ENCODE results near the gene RASGEF1C. TPM values are rescaled to one million over a fixed set of nuclear protein-coding genes. Genes with fewer than 3 reads are reported as not detected.

The RASGEF1C gene
- total RNA-seq, 1 donor from 2014 or later: not detected

- intact Hi-C loops (cut with micrococcal nuclease): loop anchor here (5.0 kb wide), 1 partner anchor 178 kb away; the partner anchor contains the start of gene TBC1D9B
These were observed 124.1 kb downstream of the RASGEF1C start for GRCh38 chr5:180084638-180085561.

- intact Hi-C loops (cut with micrococcal nuclease): no loop called here
These were observed 125.4 kb downstream of the RASGEF1C start for GRCh38 chr5:180083529-180084060.

GRCh38 chr5:180082633-180083420 is 126.2 kb downstream of the RASGEF1C start:
- intact Hi-C loops (cut with micrococcal nuclease): no loop called here

DNA sequence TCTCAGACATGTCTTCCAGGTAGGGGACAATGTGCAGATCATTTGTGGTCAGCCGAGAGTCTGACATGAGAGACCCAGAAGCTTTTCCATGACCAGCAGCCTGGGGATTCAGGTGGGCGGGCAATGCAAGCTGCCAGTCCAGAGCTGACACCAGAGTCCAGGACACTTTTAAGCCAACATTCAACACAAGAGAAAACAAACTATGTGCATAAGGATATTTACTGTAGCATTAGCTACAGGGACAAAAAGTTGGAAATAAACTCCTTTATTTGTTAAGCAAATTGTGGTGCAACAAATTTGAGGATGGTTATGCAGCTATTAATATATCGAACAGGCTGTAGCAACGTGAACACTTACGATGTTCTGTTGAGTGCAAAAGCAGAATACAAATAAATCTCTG is 127.5 kb downstream of the RASGEF1C start:
- intact Hi-C loops (cut with micrococcal nuclease): no loop called here

DNA sequence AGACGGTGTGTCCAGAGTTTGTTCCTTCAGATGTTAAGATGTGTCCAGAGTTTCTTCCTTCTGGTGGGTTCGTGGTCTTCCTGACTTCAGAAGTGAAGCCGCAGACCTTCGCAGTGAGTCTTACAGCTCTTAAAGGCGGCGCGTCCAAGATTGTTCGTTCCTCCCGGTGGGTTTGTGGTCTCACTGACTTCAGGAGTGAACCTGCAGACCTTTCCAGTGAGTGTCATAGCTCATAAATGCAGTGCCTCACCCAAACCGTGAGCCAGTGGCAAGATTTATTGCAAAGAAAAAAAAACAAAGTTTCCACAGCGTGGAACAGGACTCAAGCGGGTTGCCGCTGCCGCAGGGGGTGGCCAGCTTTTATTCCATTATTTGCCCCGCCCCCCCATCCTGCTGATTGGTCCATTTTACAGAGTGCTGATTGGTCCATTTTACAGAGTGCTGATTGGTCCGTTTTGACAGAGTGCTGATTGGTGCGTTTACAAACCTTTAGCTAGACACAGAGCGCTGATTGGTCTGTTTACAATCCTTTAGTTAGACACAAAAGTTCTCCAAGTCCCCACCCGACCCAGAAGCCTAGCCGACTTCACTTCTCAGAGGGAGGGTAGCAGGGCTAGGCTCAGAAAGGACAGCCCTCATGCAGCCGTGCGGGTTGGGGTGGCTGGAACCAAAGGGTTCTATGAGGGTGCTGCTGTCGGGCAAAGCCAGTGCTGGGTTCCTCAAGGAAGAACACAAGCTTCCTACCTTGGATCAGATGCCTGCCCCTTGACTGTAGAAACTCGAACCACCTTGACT is 128.3 kb downstream of the RASGEF1C start:
- intact Hi-C loops (cut with micrococcal nuclease): loop anchor here (1.0 kb wide), 1 partner anchor 8 kb away; no protein-coding TSS in a partner anchor

GRCh38 chr5:180079702-180080466 is 129.1 kb downstream of the RASGEF1C start:
- intact Hi-C loops (cut with micrococcal nuclease): loop anchor here (1.0 kb wide), 1 partner anchor 8 kb away; no protein-coding TSS in a partner anchor

GRCh38 chr5:180078348-180078747 is 130.7 kb downstream of the RASGEF1C start:
- intact Hi-C loops (cut with micrococcal nuclease): no loop called here

DNA sequence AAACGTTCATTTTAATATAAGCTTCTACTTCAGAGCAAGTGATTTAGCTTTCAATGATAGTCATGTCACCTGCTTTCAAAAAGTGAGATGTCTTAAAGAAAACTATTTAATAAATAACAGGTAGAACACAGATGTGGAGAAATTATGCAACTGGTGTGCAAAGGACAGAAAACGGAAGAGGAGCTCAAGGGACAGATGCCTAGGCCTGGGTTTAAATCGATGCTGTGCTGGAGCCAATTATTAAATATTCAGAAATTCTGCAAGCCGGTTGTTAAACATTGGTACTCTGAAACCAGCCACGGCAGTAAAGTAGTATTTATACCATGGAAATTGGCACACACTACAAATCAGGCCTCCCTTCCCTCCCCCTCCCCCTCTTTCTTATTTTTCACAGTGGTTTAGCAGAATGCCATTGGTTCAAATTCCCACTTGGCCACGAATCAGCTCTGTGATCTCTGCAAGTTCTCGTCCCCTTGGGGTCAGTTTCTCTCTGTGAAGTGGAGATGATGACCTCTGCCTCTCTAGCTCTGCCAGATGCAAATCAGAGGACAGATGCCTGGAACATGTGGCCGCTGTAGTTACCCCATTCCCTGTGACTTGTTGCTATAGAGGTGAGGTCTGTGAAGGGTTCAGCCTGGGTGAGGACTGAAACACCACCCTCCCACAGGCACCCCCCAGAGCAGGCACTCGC is 131.3 kb downstream of the RASGEF1C start:
- intact Hi-C loops (cut with micrococcal nuclease): no loop called here

DNA sequence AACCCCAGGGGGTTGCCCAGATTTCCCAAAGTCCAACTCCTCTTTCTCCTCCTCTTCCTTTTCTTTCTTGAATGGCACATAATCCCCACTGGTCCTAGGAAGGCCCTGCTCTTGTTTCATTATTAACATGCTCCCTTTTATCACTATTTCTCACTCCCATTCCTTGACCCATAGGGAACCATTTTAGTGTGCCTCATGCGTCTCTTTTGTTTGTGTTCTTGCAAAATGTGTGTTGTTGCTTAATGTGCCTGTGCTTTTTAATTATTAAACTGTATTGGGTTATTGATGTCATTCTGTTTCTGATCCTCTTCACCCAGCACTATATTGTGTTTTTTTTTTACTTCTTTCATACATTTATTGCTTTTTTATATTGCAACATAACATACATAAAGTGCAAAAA is 133.3 kb downstream of the RASGEF1C start:
- intact Hi-C loops (cut with micrococcal nuclease): no loop called here

- intact Hi-C loops (cut with micrococcal nuclease): loop anchor here (5.0 kb wide), 3 partner anchors 218 to 1447 kb away; partner anchors contain the start of genes CLK4 and MAPK9
These were observed 134.5 kb downstream of the RASGEF1C start for GRCh38 chr5:180074462-180074861.

- intact Hi-C loops (cut with micrococcal nuclease): loop anchor here (1.0 to 5.0 kb wide), 6 partner anchors 8 to 1445 kb away; partner anchors contain the start of genes CANX, CLK4, MAPK9 and MRNIP
These were observed 136.5 kb downstream of the RASGEF1C start for GRCh38 chr5:180072556-180072955.

DNA sequence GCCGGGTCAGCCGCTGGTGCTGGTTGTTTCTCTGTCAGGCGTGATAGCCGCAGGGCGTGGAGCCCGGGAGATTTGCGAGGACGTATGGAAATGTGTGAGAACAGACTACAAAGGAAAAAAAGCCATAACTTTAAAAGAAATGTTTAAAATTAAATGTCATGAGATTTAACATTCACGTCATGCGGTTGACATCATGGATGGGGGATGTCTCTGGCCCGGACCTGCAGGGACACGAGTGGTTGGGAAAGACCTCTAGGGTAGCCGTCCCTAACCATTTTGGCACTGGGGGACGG is 136.8 kb downstream of the RASGEF1C start:
- intact Hi-C loops (cut with micrococcal nuclease): loop anchor here (1.0 to 5.0 kb wide), 6 partner anchors 8 to 1445 kb away; partner anchors contain the start of genes CANX, CLK4, MAPK9 and MRNIP

GRCh38 chr5:180071531-180072255 is 137.3 kb downstream of the RASGEF1C start, which contains the start of gene RNF130:
TSS of gene RNF130 (minus strand) at chr5:180071759. CDS start at chr5:180071702, 57 bp downstream.
- intact Hi-C loops (cut with micrococcal nuclease): loop anchor here (1.0 to 5.0 kb wide), 8 partner anchors 9 to 1444 kb away; partner anchors contain the start of genes CANX, CLK4, MAPK9 and MRNIP

DNA sequence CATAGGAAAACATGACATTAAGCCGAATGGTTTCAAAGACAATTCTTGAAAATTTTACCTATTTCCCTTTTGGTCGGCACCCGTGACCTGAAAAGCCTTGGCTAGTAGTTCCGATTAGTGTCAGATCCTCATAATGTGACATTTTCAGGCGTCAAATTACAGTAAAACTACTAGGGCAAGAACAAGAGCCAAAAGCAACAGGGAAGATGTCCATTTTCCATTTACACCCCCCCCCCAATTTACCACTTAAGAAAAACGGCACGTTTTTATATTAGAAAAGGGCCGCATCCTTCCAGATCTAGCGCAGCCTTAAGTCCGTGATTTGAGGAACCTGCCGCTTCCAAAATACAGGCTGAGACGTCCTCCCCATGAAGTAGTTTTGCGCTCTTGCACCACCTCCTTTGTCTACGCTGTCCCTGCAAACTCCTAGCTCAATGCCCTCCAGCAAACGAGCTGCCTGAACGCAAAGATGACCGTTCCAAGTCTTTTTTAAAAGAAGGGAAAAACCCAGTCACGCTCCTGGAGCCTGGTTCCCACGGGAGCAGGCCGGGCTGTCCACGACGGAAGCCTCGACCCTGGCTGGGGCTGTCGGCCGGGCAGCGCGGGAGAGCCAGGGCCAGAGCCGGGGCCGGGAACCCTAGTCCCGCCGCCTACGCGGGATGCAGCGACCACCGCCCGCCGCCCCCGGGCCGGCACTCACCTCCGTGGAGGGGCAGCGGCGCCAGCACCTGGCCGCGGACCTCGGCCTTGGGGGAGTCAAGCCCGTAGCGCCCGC is 138.1 kb downstream of the RASGEF1C start:
- intact Hi-C loops (cut with micrococcal nuclease): loop anchor here (1.0 to 5.0 kb wide), 5 partner anchors 19 to 1444 kb away; partner anchors contain the start of genes CLK4, MAPK9 and RUFY1

- intact Hi-C loops (cut with micrococcal nuclease): loop anchor here (2.0 to 5.0 kb wide), 4 partner anchors 223 to 1442 kb away; partner anchors contain the start of genes CLK4, MAPK9 and RUFY1
These were observed 139.3 kb downstream of the RASGEF1C start for GRCh38 chr5:180069589-180070247.

GRCh38 chr5:180068519-180069090 is 140.4 kb downstream of the RASGEF1C start:
- intact Hi-C loops (cut with micrococcal nuclease): no loop called here

- intact Hi-C loops (cut with micrococcal nuclease): no loop called here
These were observed 141.0 kb downstream of the RASGEF1C start for GRCh38 chr5:180067986-180068385.
